Spleen (tissue), 11 donors: ENCODE measurements around the gene GGN. TPM values are rescaled to one million over a fixed set of nuclear protein-coding genes. Genes with fewer than 3 reads are reported as not detected.

Source experiments
- DNase-seq: peaks from one replicate; pipeline ENCODE4 v3.0.0-alpha.2; 2020
- H3K27ac ChIP-seq, 8 donors: fragments of 200-600 bp; sonication (generic) in 7 of 8; 1 replicate in 4 of 8; 2 replicates in 4 of 8; pipeline versions ENCODE4 v1.5.0 to v1.8.0; 2016 to 2021; ENCODE audit warnings: inconsistent platforms in 4 of 8, mild to moderate bottlenecking in 4 of 8, moderate library complexity in 1 of 8
- H3K27me3 ChIP-seq, 7 donors: fragments of 200-600 bp; sonication (generic) in 6 of 7; replicated peaks in 1 of 7; 1 replicate in 4 of 7; 2 replicates in 3 of 7; pipeline versions ENCODE4 v1.5.0 to v1.8.0; 2016 to 2021; ENCODE audit warnings: inconsistent platforms in 3 of 7, mild to moderate bottlenecking in 1 of 7
- H3K36me3 ChIP-seq, 6 donors: fragments of 200-600 bp; sonication (generic) in 5 of 6; 1 replicate in 4 of 6; 2 replicates in 2 of 6; pipeline versions ENCODE4 v1.5.0 to v1.8.0; 2016 to 2021; ENCODE audit warnings: inconsistent platforms in 2 of 6
- H3K4me1 ChIP-seq, 6 donors: fragments of 200-600 bp; sonication (generic) in 5 of 6; 1 replicate in 3 of 6; 2 replicates in 3 of 6; pipeline versions ENCODE4 v1.5.0 to v1.8.0; 2016 to 2021; ENCODE audit warnings: inconsistent platforms in 3 of 6
- H3K4me3 ChIP-seq, 8 donors: fragments of 200-600 bp; sonication (generic) in 7 of 8; 1 replicate in 4 of 8; 2 replicates in 4 of 8; pipeline versions ENCODE4 v1.5.0 to v1.8.0; 2016 to 2021; ENCODE audit warnings: inconsistent platforms in 4 of 8, mild to moderate bottlenecking in 4 of 8, moderate library complexity in 2 of 8
- H3K9me3 ChIP-seq, 8 donors: fragments of 200-600 bp; sonication (generic) in 7 of 8; 1 replicate in 4 of 8; 2 replicates in 4 of 8; pipeline versions ENCODE4 v1.5.0 to v1.8.0; 2016 to 2021; ENCODE audit warnings: inconsistent platforms in 4 of 8
- POLR2A ChIP-seq, 3 donors: fragments of 450-650 bp; IDR thresholded peaks; one replicate each; pipeline ENCODE4 v1.5.1; 2017; ENCODE audit warnings: antibody characterized with exemption in 3 of 3, mild to moderate bottlenecking in 1 of 3
- POLR2AphosphoS5 ChIP-seq, 3 donors: sonication (generic); formaldehyde crosslinking; IDR thresholded peaks; one replicate each; pipeline ENCODE4 v1.5.1; 2017; ENCODE audit warnings: antibody characterized with exemption in 3 of 3
- WGBS, 5 donors: extraction: QIAGEN DNeasy Blood & Tissue Kit in 3 of 5; methylation state at CpG; one replicate each; pipeline versions ENCODE4 v1.1.5 to v1.1.7; 2013 to 2018; 5-methylcytosine and 5-hydroxymethylcytosine counted together
- intact Hi-C: fragments of 100-400 bp; cut with DNase I; formaldehyde crosslinking; loops from one replicate; pipeline ENCODE4 v1.15.0; 2023; ENCODE audit warnings: low total_unique reads
- polyA plus RNA-seq, 3 donors: library from polyadenylated mRNA; stranded (reverse); fragments of 200-250 nt; gene quantifications; one replicate each; pipeline ENCODE4 v1.2.1, GENCODE V29; 2013
- total RNA-seq, 7 donors: library from RNA; depleted of rRNA in 3 of 7; stranded (reverse); fragments of >200 nt in 3 of 7; fragmentation: NEBNext Ultra II Directional in 4 of 7; extraction: Animal tissue kit (Norgen Biotek cat#: 25700) in 4 of 7; gene quantifications; one replicate each; pipeline versions ENCODE4 v1.1.0 to v1.2.1, GENCODE V29; 2016 to 2021
- TF ChIP-seq, protein P1 (sequence below), 11 experiments: fragments of 200-600 bp in 7 of 11; fragments of 450-650 bp in 4 of 11; sonication (generic) in 4 of 11; IDR thresholded peaks in 8 of 11; conservative IDR thresholded peaks in 3 of 11; 1 replicate in 7 of 11; 2 replicates in 4 of 11; pipeline versions ENCODE4 v1.4.0 to v1.8.0; 2016 to 2021; ENCODE audit warnings: antibody characterized with exemption in 11 of 11, inconsistent platforms in 4 of 11, mild to moderate bottlenecking in 1 of 11
- donor health status: healthy with polysubstance abuse.
- donor health status: DM: no; HTN: no; CAD: no; lungs with moderate emphysema.
- donor health status: DM: no; HTN: no; CAD: no.
- donor health status: Bipolar disorder and iron deficiency.
- donor health status: healthy.
- donor health status: DM: no; HTN: no; CAD: no.
- donor health status: DM: yes; HTN: yes; CAD: no.

Gene GGN
- total and polyA plus RNA-seq, 10 donors: 0.08 to 0.19 TPM; not detected in 8

DNA sequence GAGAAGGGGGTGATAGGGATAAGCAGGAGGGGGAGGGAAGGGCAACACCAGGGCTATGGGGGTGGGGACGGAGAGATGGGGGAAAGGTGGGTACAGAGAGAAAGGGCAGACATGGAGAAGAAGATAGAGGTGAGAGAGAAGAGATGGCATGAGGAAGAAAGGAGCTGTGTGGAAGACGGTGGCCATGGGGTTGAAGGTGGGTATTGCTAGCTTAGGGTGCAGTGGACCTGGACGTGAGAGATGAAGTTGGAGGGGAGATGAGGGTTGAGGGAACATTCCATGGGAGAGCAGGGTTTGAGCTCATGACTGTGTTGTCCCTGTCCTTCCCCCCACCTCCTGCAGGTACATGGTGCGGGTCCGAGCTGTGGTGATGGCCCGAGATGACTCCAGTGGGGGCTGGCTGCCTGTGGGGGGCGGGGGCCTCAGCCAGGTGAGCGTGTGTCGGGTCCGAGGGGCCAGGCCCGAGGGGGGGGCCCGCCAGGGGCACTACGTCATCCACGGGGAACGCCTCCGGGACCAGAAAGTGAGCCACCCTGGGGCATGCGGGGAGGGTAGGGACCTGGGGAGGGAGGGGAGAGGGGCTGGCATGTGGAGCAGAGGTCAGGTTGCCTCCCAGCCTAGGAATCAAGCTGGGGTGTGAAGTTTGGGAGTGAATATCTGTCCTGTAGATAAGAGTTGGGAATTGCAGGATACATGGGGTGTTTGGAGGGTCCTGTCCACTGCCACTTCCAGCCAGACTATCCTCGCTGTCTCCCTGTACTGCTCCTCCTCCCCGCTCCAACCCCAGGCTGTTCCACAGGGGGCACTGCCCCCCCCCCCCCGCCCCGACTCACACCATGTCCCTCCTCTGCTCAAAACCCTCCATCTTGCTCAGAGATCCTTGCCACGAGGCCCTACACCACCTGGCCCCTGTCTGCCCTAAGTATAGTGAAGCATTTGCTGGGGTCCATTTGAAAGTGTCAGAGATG lies 2.4 kb upstream of the GGN start:
- DNase-seq: no peak
- Histone ChIP-seq H3K27ac (no peak overlapping the region), H3K9me3 (no peaks in the 10 kb centered on the region), H3K4me1 (peaks cover 30 to 57% (median 50%) of the 10 kb centered on the region in 6 donors), H3K27me3 (peaks cover 0 to 90% (median 60%) of the 10 kb centered on the region in 7 donors), H3K4me3 (no peak overlapping the region), H3K36me3 (peaks cover 0 to 12% (median 2%) of the 10 kb centered on the region in 6 donors)
- intact Hi-C loops: no loop called here
- 38 to 47% (median 43%) methylated on average over 20 to 22 of the region's 22 CpGs for WGBS, 5 donors
- TF ChIP-seq POLR2A (IDR thresholded peaks at IDR 0.05) (no peak), POLR2AphosphoS5 (IDR thresholded peaks at IDR 0.05) (no peak)
- TF ChIP-seq, protein P1, sequence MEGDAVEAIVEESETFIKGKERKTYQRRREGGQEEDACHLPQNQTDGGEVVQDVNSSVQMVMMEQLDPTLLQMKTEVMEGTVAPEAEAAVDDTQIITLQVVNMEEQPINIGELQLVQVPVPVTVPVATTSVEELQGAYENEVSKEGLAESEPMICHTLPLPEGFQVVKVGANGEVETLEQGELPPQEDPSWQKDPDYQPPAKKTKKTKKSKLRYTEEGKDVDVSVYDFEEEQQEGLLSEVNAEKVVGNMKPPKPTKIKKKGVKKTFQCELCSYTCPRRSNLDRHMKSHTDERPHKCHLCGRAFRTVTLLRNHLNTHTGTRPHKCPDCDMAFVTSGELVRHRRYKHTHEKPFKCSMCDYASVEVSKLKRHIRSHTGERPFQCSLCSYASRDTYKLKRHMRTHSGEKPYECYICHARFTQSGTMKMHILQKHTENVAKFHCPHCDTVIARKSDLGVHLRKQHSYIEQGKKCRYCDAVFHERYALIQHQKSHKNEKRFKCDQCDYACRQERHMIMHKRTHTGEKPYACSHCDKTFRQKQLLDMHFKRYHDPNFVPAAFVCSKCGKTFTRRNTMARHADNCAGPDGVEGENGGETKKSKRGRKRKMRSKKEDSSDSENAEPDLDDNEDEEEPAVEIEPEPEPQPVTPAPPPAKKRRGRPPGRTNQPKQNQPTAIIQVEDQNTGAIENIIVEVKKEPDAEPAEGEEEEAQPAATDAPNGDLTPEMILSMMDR (IDR thresholded peaks at IDR 0.05 in 8 of 11, conservative IDR thresholded peaks at IDR 0.05 in 3 of 11): no peak

DNA sequence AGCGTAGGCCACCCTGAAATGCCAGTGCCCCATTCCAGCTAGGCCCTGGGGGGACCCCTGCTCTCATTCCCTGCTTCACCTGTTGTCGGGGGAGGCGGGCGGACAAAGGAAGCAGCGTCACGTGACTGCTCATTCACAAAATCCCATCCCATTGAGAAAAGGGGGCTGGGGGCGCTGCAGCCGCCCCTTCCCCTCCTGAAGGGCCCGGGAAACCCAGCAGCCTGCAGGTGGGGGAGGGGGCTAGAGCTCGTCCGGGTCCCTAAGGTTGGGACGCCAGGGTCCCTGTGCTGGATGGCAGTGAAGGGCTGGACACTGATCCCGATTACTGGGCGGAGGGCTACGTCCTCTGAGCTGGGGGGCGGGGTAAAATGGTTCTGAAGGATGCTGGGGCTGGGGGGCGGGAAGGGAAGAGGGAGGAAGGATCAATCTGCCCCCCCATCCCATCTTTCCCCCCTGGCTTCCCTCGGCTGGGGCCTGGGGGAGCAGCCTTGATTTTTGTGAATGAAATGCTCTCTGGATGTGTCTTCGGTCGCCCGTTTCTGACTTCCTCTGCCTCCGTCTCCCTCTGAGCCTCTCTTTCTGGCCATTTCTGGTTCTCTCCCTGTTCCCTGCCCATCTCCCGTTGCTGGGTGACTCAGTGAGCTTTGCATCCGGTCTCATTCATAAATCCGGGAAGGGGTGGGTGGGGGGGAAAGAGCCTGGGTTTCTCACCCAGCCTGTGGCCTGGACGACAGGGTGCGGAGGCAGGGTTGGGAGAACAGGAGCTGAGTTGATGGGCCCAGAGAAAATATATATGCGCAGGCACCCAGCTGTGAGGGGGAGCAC lies 1.5 kb upstream of the GGN start:
- Histone ChIP-seq H3K9me3 (no peaks in the 10 kb centered on the region), H3K27ac (peak overlapping the region in 1 of 8 donors; percentile 11), H3K36me3 (peaks cover 0 to 21% (median 7%) of the 10 kb centered on the region in 6 donors), H3K4me3 (peak overlapping the region in 6 of 8 donors; percentile 33 to 73 (median 46)), H3K27me3 (peaks cover 0 to 90% (median 51%) of the 10 kb centered on the region in 7 donors), H3K4me1 (peaks cover 30 to 53% (median 42%) of the 10 kb centered on the region in 6 donors)
- no peak for DNase-seq
- WGBS, 5 donors: 5 to 10% (median 6%) methylated on average over 20 to 28 of the region's 28 CpGs
- intact Hi-C loops: no loop called here
- TF ChIP-seq POLR2A (IDR thresholded peaks at IDR 0.05): no peak
- TF ChIP-seq POLR2AphosphoS5 (IDR thresholded peaks at IDR 0.05): no peak
- TF ChIP-seq, protein P1 (IDR thresholded peaks at IDR 0.05 in 8 of 11, conservative IDR thresholded peaks at IDR 0.05 in 3 of 11): no peak

DNA sequence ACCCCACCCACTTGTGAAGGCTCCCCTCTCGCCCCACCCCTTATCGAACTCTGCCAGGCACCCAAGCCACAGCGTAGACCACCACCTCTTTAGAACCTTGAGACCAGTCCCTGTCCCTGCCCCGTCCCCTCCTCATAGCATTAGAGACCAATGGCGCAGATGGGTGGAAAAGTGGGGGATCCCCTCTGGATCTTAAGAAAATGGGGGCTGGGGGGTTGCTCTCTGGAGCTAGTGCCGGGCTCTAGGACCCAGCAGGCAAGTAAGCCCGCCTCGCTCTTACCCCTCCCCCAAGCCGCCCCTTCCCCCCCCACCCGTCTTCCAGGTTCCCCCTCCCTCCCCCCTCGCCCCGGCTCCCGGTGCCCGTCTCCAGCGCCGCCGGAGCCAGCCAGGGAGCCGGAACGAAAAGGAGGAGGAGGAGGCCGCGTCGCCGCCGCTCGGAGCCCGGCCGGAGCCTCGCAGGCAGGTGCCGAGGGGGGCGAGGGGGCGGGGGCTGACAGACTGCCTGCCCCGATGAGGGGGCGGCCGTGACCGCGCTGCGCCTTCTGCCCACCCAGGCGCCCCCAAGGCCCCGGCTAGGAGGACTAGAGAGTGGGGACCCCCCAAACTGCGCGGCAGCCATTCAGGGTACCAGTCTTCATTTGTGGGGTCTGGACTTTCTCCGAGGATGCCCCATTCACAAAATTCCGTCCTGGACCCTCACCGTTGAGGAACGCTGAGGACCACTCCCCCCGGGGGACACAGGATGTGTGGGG lies 691 bp upstream of the GGN start, which contains the start of gene SPRED3:
TSS of gene SPRED3 (plus strand) at position 349 of the 752 bp plus-strand sequence. CDS start 1,606 bp downstream, outside the sequence.
- Histone ChIP-seq H3K27ac (peak within 1 kb of the TSS in 3 of 8 donors; percentile 57 to 75 (median 69)), H3K4me1 (peaks cover 30 to 52% (median 42%) of the 10 kb centered on the region in 6 donors), H3K4me3 (peak within 1 kb of the TSS; percentile 5 to 73 (median 42)), H3K9me3 (no peaks in the 10 kb centered on the region), H3K36me3 (peaks cover 0 to 29% (median 15%) of the 10 kb centered on the region in 6 donors), H3K27me3 (peaks cover 0 to 84% (median 48%) of the 10 kb centered on the region in 7 donors)
- TF ChIP-seq POLR2A (IDR thresholded peaks at IDR 0.05): no peak
- TF ChIP-seq POLR2AphosphoS5 (IDR thresholded peaks at IDR 0.05): no peak
- TF ChIP-seq, protein P1 (IDR thresholded peaks at IDR 0.05 in 8 of 11, conservative IDR thresholded peaks at IDR 0.05 in 3 of 11): no peak
- intact Hi-C loops: no loop called here
- 0 to 7% (median 1%) methylated on average over 16 to 44 of the region's 46 CpGs for WGBS, 5 donors
- no peak for DNase-seq
